Measurements from ENCODE around the gene AHSG.

DNA sequence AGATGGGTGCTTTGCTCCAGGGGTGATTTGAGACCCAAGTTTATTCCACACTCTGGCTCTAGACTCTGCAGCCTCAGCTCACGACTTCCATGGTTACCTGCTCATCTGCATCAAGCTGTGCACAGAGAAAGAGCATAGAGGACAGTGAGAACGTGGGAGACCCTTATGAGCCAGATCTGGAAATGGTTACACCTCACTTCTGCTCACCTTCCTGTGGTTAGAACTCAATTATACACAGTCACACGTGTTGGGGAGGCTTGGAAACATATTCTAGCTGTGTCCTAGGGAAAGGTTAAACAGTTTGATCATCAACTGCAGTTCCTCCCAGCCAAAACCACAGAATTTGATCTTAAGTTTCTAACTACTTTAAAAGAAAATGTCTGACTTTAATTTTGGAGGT lies 29.2 kb downstream of the AHSG start:
- TF ChIP-seq, protein P1, sequence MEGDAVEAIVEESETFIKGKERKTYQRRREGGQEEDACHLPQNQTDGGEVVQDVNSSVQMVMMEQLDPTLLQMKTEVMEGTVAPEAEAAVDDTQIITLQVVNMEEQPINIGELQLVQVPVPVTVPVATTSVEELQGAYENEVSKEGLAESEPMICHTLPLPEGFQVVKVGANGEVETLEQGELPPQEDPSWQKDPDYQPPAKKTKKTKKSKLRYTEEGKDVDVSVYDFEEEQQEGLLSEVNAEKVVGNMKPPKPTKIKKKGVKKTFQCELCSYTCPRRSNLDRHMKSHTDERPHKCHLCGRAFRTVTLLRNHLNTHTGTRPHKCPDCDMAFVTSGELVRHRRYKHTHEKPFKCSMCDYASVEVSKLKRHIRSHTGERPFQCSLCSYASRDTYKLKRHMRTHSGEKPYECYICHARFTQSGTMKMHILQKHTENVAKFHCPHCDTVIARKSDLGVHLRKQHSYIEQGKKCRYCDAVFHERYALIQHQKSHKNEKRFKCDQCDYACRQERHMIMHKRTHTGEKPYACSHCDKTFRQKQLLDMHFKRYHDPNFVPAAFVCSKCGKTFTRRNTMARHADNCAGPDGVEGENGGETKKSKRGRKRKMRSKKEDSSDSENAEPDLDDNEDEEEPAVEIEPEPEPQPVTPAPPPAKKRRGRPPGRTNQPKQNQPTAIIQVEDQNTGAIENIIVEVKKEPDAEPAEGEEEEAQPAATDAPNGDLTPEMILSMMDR (conservative IDR thresholded peaks at IDR 0.05; ENCODE audit: low read depth in 2 of 2), result no peak
- TF ChIP-seq POLR2AphosphoS5 (IDR thresholded peaks at IDR 0.05; ENCODE audit: low read depth), result no peak
- TF ChIP-seq NANOG (IDR thresholded peaks at IDR 0.05; ENCODE audit: borderline replicate concordance), result no peak
- TF ChIP-seq EZH2 (IDR thresholded peaks at IDR 0.05; ENCODE audit: low read depth, unreplicated experiment), result no peak
- TF ChIP-seq, protein P2, sequence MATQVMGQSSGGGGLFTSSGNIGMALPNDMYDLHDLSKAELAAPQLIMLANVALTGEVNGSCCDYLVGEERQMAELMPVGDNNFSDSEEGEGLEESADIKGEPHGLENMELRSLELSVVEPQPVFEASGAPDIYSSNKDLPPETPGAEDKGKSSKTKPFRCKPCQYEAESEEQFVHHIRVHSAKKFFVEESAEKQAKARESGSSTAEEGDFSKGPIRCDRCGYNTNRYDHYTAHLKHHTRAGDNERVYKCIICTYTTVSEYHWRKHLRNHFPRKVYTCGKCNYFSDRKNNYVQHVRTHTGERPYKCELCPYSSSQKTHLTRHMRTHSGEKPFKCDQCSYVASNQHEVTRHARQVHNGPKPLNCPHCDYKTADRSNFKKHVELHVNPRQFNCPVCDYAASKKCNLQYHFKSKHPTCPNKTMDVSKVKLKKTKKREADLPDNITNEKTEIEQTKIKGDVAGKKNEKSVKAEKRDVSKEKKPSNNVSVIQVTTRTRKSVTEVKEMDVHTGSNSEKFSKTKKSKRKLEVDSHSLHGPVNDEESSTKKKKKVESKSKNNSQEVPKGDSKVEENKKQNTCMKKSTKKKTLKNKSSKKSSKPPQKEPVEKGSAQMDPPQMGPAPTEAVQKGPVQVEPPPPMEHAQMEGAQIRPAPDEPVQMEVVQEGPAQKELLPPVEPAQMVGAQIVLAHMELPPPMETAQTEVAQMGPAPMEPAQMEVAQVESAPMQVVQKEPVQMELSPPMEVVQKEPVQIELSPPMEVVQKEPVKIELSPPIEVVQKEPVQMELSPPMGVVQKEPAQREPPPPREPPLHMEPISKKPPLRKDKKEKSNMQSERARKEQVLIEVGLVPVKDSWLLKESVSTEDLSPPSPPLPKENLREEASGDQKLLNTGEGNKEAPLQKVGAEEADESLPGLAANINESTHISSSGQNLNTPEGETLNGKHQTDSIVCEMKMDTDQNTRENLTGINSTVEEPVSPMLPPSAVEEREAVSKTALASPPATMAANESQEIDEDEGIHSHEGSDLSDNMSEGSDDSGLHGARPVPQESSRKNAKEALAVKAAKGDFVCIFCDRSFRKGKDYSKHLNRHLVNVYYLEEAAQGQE (IDR thresholded peaks at IDR 0.05; ENCODE audit: unreplicated experiment), result no peak
- TF ChIP-seq ZNF331 (CRISPR knock-in tag; IDR thresholded peaks at IDR 0.05; ENCODE audit: low read depth), result no peak
